Measurements from ENCODE around the gene ECSCR. TPM values are rescaled to one million over a fixed set of nuclear protein-coding genes. Genes with fewer than 3 reads are reported as not detected.
"Not testable (repeated sequence)": the region's sequence is repeated elsewhere in the genome, so short reads cannot be mapped to it uniquely, and the experiment has no call there.

Gene ECSCR
- total RNA-seq, 1 donor, result not detected

DNA sequence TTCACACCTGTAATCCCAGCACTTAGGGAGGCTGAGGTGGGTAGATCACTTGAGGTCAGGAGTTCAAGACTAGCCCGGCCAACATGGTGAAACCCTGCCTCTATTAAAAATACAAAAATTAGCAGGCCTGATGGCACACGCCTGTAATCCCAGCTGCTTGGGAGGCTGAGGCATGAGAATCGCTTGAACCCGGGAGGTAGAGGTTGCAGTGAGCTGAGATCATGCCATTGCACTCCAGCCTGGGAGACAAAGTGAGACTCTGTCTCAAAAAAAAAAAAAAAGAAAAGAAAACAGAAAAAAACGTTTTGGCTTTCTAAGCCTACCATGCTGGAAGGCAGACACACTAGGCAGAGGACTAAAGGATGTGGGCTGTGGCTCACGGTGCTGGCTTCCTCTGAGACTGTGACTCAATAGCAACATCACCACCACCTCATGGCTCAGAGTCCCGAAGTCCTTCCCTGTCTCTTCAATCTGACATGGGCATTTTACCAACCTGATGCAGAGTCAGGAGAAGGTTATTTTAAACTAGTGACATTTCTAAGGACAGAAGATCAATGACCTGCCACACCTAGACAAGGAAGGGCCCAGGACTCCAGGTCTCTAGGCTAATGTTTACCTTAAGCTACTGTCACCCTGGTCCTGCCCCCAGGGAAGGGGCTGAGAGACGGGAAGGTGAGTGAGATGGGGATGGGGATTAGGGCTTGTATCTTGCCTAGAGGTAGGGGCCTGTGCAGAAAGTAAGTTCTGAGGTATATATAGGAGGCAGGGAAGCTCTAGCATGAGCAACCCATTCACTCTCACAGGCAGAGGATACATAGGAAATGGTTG, 3.7 kb downstream of the ECSCR start:
- H3K27me3 ChIP-seq (ENCODE audit: insufficient read depth, low read length), result no peaks in the 10 kb centered on the region
- peaks cover 29% of the 10 kb centered on the region for H3K4me1 ChIP-seq (ENCODE audit: insufficient read depth, low read length)
- H3K9me3 ChIP-seq (ENCODE audit: low read depth, low read length), result no peaks in the 10 kb centered on the region
- H3K4me3 ChIP-seq (ENCODE audit: low read length), result no peak overlapping the region

- H3K9me3 ChIP-seq (ENCODE audit: low read depth, low read length), result no peaks in the 10 kb centered on the region
- peaks cover 29% of the 10 kb centered on the region for H3K4me1 ChIP-seq (ENCODE audit: insufficient read depth, low read length)
- H3K4me3 ChIP-seq (ENCODE audit: low read length), result no peak overlapping the region
- no peaks in the 10 kb centered on the region for H3K27me3 ChIP-seq (ENCODE audit: insufficient read depth, low read length)
Measured at GRCh38 chr5:139457653-139458306, 4.8 kb downstream of the ECSCR start.

DNA sequence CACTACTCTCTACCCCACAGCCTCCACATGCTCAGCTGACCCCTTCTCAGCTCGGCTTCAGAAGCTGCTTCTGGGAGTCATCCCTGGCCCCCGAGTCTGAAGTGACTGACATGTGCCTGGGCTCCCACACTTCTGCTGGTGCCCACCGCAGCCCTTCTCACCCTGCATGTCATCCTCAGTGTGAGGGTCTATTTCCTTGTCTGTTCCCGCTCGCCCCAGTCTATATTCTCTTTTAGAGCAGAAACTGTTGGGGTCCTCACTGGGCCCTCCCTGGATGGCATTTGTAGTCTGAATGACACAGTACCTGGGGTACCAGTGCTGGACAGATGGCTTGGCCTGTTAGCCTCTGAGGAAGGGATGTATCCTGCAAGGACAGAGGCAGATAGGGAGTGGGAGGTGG, 5.3 kb downstream of the ECSCR start:
- H3K4me3 ChIP-seq (ENCODE audit: low read length), result no peak overlapping the region
- H3K4me1 ChIP-seq (ENCODE audit: insufficient read depth, low read length), result peaks cover 31% of the 10 kb centered on the region
- H3K27me3 ChIP-seq (ENCODE audit: insufficient read depth, low read length), result no peaks in the 10 kb centered on the region
- no peaks in the 10 kb centered on the region for H3K9me3 ChIP-seq (ENCODE audit: low read depth, low read length)

DNA sequence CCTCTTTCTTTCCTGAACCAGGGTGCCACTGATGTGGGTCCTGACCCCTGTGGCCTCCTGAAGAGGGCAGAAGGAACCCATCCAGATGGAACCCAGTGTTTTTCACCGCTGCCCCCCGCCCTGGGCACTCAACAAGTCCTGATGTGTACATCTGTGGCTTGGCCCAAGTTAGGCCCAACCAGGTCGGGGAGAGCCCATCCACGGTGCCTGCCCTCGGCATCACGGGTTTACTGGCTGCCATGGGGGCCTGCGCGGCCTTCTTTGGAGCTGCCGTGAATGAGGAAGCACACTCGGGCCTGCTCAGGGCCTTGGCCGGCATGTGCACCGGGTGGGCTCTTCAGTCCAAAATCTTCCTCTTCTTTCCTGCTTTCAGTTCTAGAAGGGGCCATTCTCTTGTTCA, 5.8 kb downstream of the ECSCR start:
- Histone ChIP-seq H3K4me1 (ENCODE audit: insufficient read depth, low read length) (peaks cover 35% of the 10 kb centered on the region), H3K4me3 (ENCODE audit: low read length) (no peak overlapping the region)

DNA sequence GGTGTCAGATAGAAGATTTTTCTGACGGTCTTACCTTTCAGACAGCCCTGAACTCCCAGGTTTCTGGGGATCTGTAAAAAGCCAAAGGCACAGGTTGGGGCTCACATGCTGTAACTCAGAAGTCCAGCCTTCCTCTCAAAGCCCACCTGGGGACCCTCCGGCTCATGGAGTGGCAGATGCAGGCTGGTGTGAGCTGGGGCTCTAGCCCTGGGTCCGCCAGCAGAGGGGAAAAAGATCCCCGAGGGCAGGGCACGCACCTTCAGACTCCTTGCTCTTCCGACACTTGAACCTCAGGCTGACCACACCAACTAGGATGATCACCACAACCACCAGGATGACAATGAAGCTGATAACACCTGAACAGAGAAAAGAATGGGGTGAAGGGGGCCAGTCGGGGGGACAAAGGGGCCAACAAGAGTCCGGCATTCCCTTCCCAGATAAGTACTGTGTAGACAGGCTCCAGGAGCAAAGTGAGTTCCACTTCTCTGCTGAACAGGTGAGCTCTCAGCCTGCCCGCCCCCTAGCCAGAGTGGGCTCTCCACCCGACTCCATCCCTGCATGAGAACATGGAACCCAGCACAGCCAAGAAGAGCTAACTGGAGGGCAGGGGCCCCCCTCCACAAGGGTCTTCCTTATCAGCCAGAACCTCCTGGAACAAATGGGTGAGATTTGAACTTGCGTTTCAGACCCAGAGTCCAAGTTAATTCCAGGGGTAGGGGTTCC, 7.8 kb downstream of the ECSCR start:
- no peak overlapping the region for H3K4me3 ChIP-seq (ENCODE audit: low read length)
- no peaks in the 10 kb centered on the region for H3K27me3 ChIP-seq (ENCODE audit: insufficient read depth, low read length)
- no peaks in the 10 kb centered on the region for H3K9me3 ChIP-seq (ENCODE audit: low read depth, low read length)
- peaks cover 31% of the 10 kb centered on the region for H3K4me1 ChIP-seq (ENCODE audit: insufficient read depth, low read length)

More for the DNA sequence above, 5.8 kb downstream of the ECSCR start:
- Histone ChIP-seq H3K9me3 (ENCODE audit: low read depth, low read length) (no peaks in the 10 kb centered on the region), H3K27me3 (ENCODE audit: insufficient read depth, low read length) (no peaks in the 10 kb centered on the region)

GRCh38 chr5:139453683-139454567, 8.6 kb downstream of the ECSCR start:
- Histone ChIP-seq H3K9me3 (ENCODE audit: low read depth, low read length) (no peaks in the 10 kb centered on the region), H3K4me3 (ENCODE audit: low read length) (no peak overlapping the region), H3K4me1 (ENCODE audit: insufficient read depth, low read length) (peaks cover 23% of the 10 kb centered on the region), H3K27me3 (ENCODE audit: insufficient read depth, low read length) (no peaks in the 10 kb centered on the region)

DNA sequence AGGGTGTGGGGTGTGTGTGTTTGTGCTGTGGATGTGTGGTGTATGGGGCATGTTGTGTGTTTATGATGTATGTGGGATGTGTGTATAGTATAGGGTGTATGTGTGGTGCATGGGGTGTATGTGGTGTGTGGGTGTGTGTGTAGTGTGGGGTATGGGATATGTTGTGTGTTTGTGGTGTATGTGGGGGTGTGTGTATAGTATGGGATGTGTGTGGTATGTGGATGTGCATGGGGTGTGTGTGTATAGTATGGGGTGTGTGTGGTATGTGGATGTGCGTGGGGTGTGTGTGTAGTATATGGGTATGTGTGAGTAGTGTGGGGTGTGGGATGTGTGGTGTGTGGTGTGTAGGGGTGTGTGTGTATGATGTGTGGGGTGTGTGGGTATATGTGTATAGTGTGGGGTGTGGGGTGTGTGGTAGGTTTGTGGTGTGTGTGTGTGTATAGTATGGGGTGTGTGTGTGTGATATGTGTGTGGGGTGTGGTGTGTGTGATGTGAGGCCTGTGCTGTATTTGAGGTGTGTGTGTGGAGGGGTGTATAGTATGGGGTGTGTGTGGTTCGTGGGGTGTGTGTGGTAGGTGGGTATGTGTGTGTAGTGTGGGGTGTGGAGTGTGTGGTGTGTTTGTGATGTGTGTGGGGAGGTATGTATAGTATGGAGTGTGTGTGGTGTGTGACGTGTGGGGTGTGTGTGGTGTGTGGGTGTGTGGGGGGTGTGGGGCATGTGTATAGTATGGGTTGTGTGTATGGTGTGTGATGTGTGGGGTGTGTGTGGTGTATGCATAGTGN, 10.5 kb downstream of the ECSCR start:
- Histone ChIP-seq H3K27me3 (ENCODE audit: insufficient read depth, low read length) (no peaks in the 10 kb centered on the region), H3K4me1 (ENCODE audit: insufficient read depth, low read length) (peaks cover 9% of the 10 kb centered on the region), H3K9me3 (ENCODE audit: low read depth, low read length) (no peaks in the 10 kb centered on the region), H3K4me3 (ENCODE audit: low read length) (no peak overlapping the region)

DNA sequence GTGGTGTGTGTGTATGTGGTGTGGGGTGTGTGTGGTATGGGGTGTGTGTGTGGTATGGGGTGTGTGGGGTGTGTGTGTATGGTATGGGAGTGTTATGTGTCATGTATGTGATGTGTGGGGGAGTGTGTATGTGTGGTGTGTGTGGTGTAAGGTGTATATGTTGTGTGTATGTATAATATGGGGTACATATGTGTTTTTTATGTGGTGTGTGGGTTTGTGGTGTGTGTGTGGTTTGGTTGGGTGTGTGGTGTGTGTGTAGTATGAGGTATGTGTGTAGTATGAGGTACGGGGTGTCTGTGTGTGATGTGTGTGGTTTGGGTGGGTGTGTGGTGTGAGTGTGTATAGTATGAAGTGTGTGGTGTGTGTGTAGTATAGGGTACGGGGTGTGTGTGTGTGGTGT, 11.4 kb downstream of the ECSCR start:
- no peak overlapping the region for H3K4me3 ChIP-seq (ENCODE audit: low read length)
- H3K27me3 ChIP-seq (ENCODE audit: insufficient read depth, low read length), result no peaks in the 10 kb centered on the region
- no peaks in the 10 kb centered on the region for H3K9me3 ChIP-seq (ENCODE audit: low read depth, low read length)
- peaks cover 9% of the 10 kb centered on the region for H3K4me1 ChIP-seq (ENCODE audit: insufficient read depth, low read length)

GRCh38 chr5:139446956-139447779, 15.4 kb downstream of the ECSCR start:
- no peaks in the 10 kb centered on the region for H3K27me3 ChIP-seq (ENCODE audit: insufficient read depth, low read length)
- peaks cover 17% of the 10 kb centered on the region for H3K4me1 ChIP-seq (ENCODE audit: insufficient read depth, low read length)
- H3K9me3 ChIP-seq (ENCODE audit: low read depth, low read length), result no peaks in the 10 kb centered on the region
- H3K4me3 ChIP-seq (ENCODE audit: low read length), result no peak overlapping the region

DNA sequence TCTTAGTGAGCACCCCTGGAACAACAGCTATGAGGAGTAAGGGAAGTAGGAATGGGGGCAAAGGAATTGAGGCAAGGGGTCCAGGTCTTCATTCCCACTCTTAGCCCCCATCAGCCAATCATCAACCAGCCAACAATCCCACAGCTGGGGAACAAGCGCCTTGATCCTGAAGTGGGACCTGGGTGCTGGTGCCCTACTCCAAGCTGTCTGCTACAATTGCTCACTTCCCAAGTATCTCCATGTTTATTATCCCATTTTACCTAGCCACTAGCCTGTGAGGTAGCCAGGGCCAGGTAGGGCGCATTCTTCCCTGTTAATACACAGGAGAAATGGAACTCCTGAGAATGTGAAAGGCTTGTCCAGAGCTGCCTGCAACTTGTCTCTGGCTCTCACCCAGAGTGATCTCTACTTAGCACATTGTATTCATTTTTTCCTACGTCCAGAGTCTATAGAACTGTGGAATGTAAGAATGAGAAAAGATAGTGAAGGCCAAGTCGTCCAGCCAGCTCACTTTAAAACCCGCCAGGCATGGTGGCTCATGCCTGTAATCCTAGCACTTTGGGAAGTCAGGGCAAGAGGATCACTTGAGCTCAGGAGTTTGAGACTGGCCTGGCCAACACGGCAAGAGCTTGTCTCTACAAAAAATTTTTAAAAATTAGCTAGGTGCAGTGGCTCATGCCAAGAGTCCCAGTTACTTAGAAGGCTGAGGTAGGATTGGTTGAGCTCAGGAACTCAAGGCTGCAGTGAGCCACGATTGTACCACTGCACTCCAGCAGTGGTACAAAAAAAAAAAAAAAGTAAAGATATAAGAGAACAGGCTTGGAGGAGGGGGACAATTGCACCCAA, 17.0 kb downstream of the ECSCR start:
- no peaks in the 10 kb centered on the region for H3K27me3 ChIP-seq (ENCODE audit: insufficient read depth, low read length)
- peaks cover 10% of the 10 kb centered on the region for H3K4me1 ChIP-seq (ENCODE audit: insufficient read depth, low read length)

GRCh38 chr5:139443831-139444453, 18.6 kb downstream of the ECSCR start:
- no peak overlapping the region for H3K4me3 ChIP-seq (ENCODE audit: low read length)
- no peaks in the 10 kb centered on the region for H3K27me3 ChIP-seq (ENCODE audit: insufficient read depth, low read length)
- peaks cover 17% of the 10 kb centered on the region for H3K4me1 ChIP-seq (ENCODE audit: insufficient read depth, low read length)
- H3K9me3 ChIP-seq (ENCODE audit: low read depth, low read length), result no peaks in the 10 kb centered on the region

More for the DNA sequence above, 17.0 kb downstream of the ECSCR start:
- Histone ChIP-seq H3K9me3 (ENCODE audit: low read depth, low read length) (no peaks in the 10 kb centered on the region), H3K4me3 (ENCODE audit: low read length) (no peak overlapping the region)

DNA sequence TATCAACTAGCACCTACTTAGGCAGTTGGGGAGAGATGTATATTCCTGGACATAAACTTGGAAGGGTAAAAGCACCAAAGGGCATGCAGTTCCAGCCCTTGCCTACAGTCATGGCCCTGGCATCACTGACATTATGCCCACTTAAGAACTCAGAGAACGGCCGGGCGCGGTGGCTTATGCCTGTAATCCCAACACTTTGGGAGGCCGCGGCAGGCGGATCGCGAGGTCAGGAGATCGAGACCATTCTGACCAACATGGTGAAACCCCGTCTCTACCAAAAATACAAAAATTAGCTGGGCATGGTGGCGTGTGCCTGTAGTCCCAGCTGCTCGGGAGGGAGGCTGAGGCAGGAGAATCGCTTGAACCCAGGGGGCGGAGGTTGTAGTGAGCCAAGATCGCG, 22.1 kb downstream of the ECSCR start:
- peaks cover 23% of the 10 kb centered on the region for H3K4me1 ChIP-seq (ENCODE audit: insufficient read depth, low read length)
- H3K27me3 ChIP-seq (ENCODE audit: insufficient read depth, low read length); H3K4me3 ChIP-seq (ENCODE audit: low read length); H3K9me3 ChIP-seq (ENCODE audit: low read depth, low read length): not testable (repeated sequence)
